Activated T-helper 1 cell treated with anti-CD3 and anti-CD28 coated beads, Interleukin-12 subunit alpha, Interleukin-12 subunit beta, Interleukin-2, Interleukin-4 antibody, amounts not matched to agents 30 ng/mL and 10 ng/mL and 1 ng/mL, durations not matched to agents 14 hours and 24 hours and 36 hours (primary cell): Measurements from ENCODE around the gene XRCC3. TPM values are rescaled to one million over a fixed set of nuclear protein-coding genes. Genes with fewer than 3 reads are reported as not detected.
"Not testable (repeated sequence)": the region's sequence is repeated elsewhere in the genome, so short reads cannot be mapped to it uniquely, and the experiment has no call there.

ENCODE experiments used
- DNase-seq: peaks from one replicate; pipeline ENCODE4 v3.0.0; 2021; ENCODE audit warnings: low spot score
- H3K27ac Mint-ChIP-seq: one replicate; pipeline ENCODE4 v1.8.0; 2021; ENCODE audit warnings: mild to moderate bottlenecking, mixed read lengths
- H3K27me3 Mint-ChIP-seq: one replicate; pipeline ENCODE4 v1.8.0; 2022; ENCODE audit warnings: mild to moderate bottlenecking, moderate library complexity, mixed read lengths; ENCODE audit not compliant: insufficient read depth
- H3K36me3 Mint-ChIP-seq: one replicate; pipeline ENCODE4 v1.8.0; 2021; ENCODE audit warnings: low read depth, mixed read lengths
- H3K4me1 Mint-ChIP-seq: one replicate; pipeline ENCODE4 v1.8.0; 2021; ENCODE audit warnings: low read depth, mixed read lengths
- H3K4me3 Mint-ChIP-seq: one replicate; pipeline ENCODE4 v1.8.0; 2021; ENCODE audit warnings: mild to moderate bottlenecking, moderate library complexity, mixed read lengths
- H3K9me3 Mint-ChIP-seq: one replicate; pipeline ENCODE4 v1.8.0; 2021; ENCODE audit warnings: mixed read lengths
- intact Hi-C: fragments of 100-400 bp; cut with micrococcal nuclease; formaldehyde crosslinking; loops from one replicate; pipeline ENCODE4 v1.15.1; 2024
- total RNA-seq: library from RNA; stranded (reverse); gene quantifications from 2 replicates; pipeline ENCODE4 v1.2.3, GENCODE V29; 2022

Gene XRCC3
- total RNA-seq, 1 donor from 2014 or later, result 69.5 TPM

- no peak overlapping the region for H3K4me3 Mint-ChIP-seq
- intact Hi-C loops, result no loop called here
- no peaks in the 10 kb centered on the region for H3K4me1 Mint-ChIP-seq
- peaks cover 2% of the 10 kb centered on the region for H3K36me3 Mint-ChIP-seq
- no peaks in the 10 kb centered on the region for H3K27me3 Mint-ChIP-seq
- no peak overlapping the region for H3K27ac Mint-ChIP-seq
- DNase-seq, result no peak
- no peaks in the 10 kb centered on the region for H3K9me3 Mint-ChIP-seq
Measured at GRCh38 chr14:103696466-103697071, 18.7 kb downstream of the XRCC3 start.

GRCh38 chr14:103696070-103696402 lies 19.2 kb downstream of the XRCC3 start:
- H3K9me3 Mint-ChIP-seq, result no peaks in the 10 kb centered on the region
- no peak overlapping the region for H3K27ac Mint-ChIP-seq
- H3K27me3 Mint-ChIP-seq, result no peaks in the 10 kb centered on the region
- no peaks in the 10 kb centered on the region for H3K4me1 Mint-ChIP-seq
- H3K36me3 Mint-ChIP-seq, result peaks cover 2% of the 10 kb centered on the region
- intact Hi-C loops, result no loop called here
- H3K4me3 Mint-ChIP-seq, result no peak overlapping the region
- DNase-seq, result no peak

GRCh38 chr14:103695296-103696069 lies 19.8 kb downstream of the XRCC3 start:
- intact Hi-C loops, result no loop called here
- no peak for DNase-seq
- Mint-ChIP-seq H3K4me3 (no peak overlapping the region), H3K27me3 (no peaks in the 10 kb centered on the region), H3K36me3 (peaks cover 3% of the 10 kb centered on the region), H3K4me1 (no peaks in the 10 kb centered on the region), H3K9me3 (no peaks in the 10 kb centered on the region), H3K27ac (no peak overlapping the region)

GRCh38 chr14:103694572-103695026 lies 20.7 kb downstream of the XRCC3 start:
- no peak overlapping the region for H3K4me3 Mint-ChIP-seq
- peaks cover 4% of the 10 kb centered on the region for H3K36me3 Mint-ChIP-seq
- no peak overlapping the region for H3K27ac Mint-ChIP-seq
- no peaks in the 10 kb centered on the region for H3K9me3 Mint-ChIP-seq
- intact Hi-C loops, result no loop called here
- no peaks in the 10 kb centered on the region for H3K4me1 Mint-ChIP-seq
- H3K27me3 Mint-ChIP-seq, result no peaks in the 10 kb centered on the region
- no peak for DNase-seq

GRCh38 chr14:103693515-103693914 lies 21.7 kb downstream of the XRCC3 start:
- no peak overlapping the region for H3K4me3 Mint-ChIP-seq
- no peaks in the 10 kb centered on the region for H3K4me1 Mint-ChIP-seq
- H3K9me3 Mint-ChIP-seq, result no peaks in the 10 kb centered on the region
- H3K27me3 Mint-ChIP-seq, result no peaks in the 10 kb centered on the region
- DNase-seq, result no peak
- no peak overlapping the region for H3K27ac Mint-ChIP-seq
- intact Hi-C loops, result no loop called here
- peaks cover 10% of the 10 kb centered on the region for H3K36me3 Mint-ChIP-seq

GRCh38 chr14:103692871-103693270 lies 22.4 kb downstream of the XRCC3 start:
- intact Hi-C loops, result no loop called here
- no peak overlapping the region for H3K4me3 Mint-ChIP-seq
- no peaks in the 10 kb centered on the region for H3K9me3 Mint-ChIP-seq
- peaks cover 12% of the 10 kb centered on the region for H3K36me3 Mint-ChIP-seq
- no peaks in the 10 kb centered on the region for H3K4me1 Mint-ChIP-seq
- H3K27ac Mint-ChIP-seq, result no peak overlapping the region
- no peak for DNase-seq
- H3K27me3 Mint-ChIP-seq, result no peaks in the 10 kb centered on the region

- Mint-ChIP-seq H3K4me1 (no peaks in the 10 kb centered on the region), H3K9me3 (no peaks in the 10 kb centered on the region), H3K4me3 (no peak overlapping the region), H3K27me3 (no peaks in the 10 kb centered on the region), H3K27ac (no peak overlapping the region), H3K36me3 (peaks cover 13% of the 10 kb centered on the region)
- no peak for DNase-seq
- intact Hi-C loops, result no loop called here
Measured at GRCh38 chr14:103692159-103692558, 23.1 kb downstream of the XRCC3 start.

GRCh38 chr14:103691655-103692054 lies 23.6 kb downstream of the XRCC3 start:
- intact Hi-C loops, DNase-seq, H3K4me1 Mint-ChIP-seq, H3K27me3 Mint-ChIP-seq, H3K27ac Mint-ChIP-seq, H3K9me3 Mint-ChIP-seq, H3K4me3 Mint-ChIP-seq: not testable (repeated sequence)
- peaks cover 16% of the 10 kb centered on the region for H3K36me3 Mint-ChIP-seq

GRCh38 chr14:103690332-103690731 lies 24.9 kb downstream of the XRCC3 start:
- no peaks in the 10 kb centered on the region for H3K27me3 Mint-ChIP-seq
- intact Hi-C loops, result no loop called here
- no peaks in the 10 kb centered on the region for H3K9me3 Mint-ChIP-seq
- peaks cover 23% of the 10 kb centered on the region for H3K36me3 Mint-ChIP-seq
- no peak overlapping the region for H3K4me3 Mint-ChIP-seq
- DNase-seq, result no peak
- H3K4me1 Mint-ChIP-seq, result no peaks in the 10 kb centered on the region
- no peak overlapping the region for H3K27ac Mint-ChIP-seq

- Mint-ChIP-seq H3K4me3 (no peak overlapping the region), H3K9me3 (no peaks in the 10 kb centered on the region), H3K36me3 (peaks cover 22% of the 10 kb centered on the region), H3K27ac (no peak overlapping the region), H3K4me1 (no peaks in the 10 kb centered on the region), H3K27me3 (no peaks in the 10 kb centered on the region)
- intact Hi-C loops, result no loop called here
- DNase-seq, result no peak
Measured at GRCh38 chr14:103688906-103689902, 26.0 kb downstream of the XRCC3 start.

GRCh38 chr14:103688441-103688840 lies 26.8 kb downstream of the XRCC3 start:
- intact Hi-C loops, result no loop called here
- Mint-ChIP-seq H3K4me1 (no peaks in the 10 kb centered on the region), H3K36me3 (peaks cover 22% of the 10 kb centered on the region), H3K27ac (no peak overlapping the region), H3K4me3 (no peak overlapping the region), H3K9me3 (no peaks in the 10 kb centered on the region), H3K27me3 (no peaks in the 10 kb centered on the region)
- no peak for DNase-seq

GRCh38 chr14:103687712-103688111 lies 27.5 kb downstream of the XRCC3 start:
- no peaks in the 10 kb centered on the region for H3K27me3 Mint-ChIP-seq
- intact Hi-C loops, result no loop called here
- no peaks in the 10 kb centered on the region for H3K4me1 Mint-ChIP-seq
- no peak overlapping the region for H3K4me3 Mint-ChIP-seq
- no peak overlapping the region for H3K27ac Mint-ChIP-seq
- DNase-seq, result no peak
- H3K36me3 Mint-ChIP-seq, result peaks cover 26% of the 10 kb centered on the region
- no peaks in the 10 kb centered on the region for H3K9me3 Mint-ChIP-seq
